GM10266 (cell line): ENCODE data around the gene SLC7A5.
"Not testable (repeated sequence)": the region's sequence is repeated elsewhere in the genome, so short reads cannot be mapped to it uniquely, and the experiment has no call there.

Source experiments
- DNase-seq: peaks from one replicate; pipeline ENCODE4 v3.0.0; 2012; ENCODE audit errors: extremely low spot score
- CTCF ChIP-seq: IDR thresholded peaks from 2 replicates; pipeline ENCODE4 v1.5.1; 2012; ENCODE audit warnings: mild to moderate bottlenecking, low read depth; ENCODE audit not compliant: control insufficient read depth, insufficient read depth; ENCODE audit errors: missing control alignments

The SLC7A5 gene

GRCh38 chr16:87826798-87827587, 42.3 kb downstream of the SLC7A5 start:
- no peak for TF ChIP-seq CTCF
- DNase-seq: no peak

GRCh38 chr16:87826407-87826797, 42.9 kb downstream of the SLC7A5 start:
- not testable (repeated sequence) for DNase-seq

GRCh38 chr16:87825842-87826120, 43.5 kb downstream of the SLC7A5 start:
- DNase-seq: not testable (repeated sequence)

- DNase-seq: no peak
Observed at GRCh38 chr16:87824991-87825841, 44.1 kb downstream of the SLC7A5 start.

GRCh38 chr16:87824016-87824990, 45.0 kb downstream of the SLC7A5 start:
- DNase-seq: no peak
- no peak for TF ChIP-seq CTCF

More at GRCh38 chr16:87824991-87825841, 44.1 kb downstream of the SLC7A5 start:
- no peak for TF ChIP-seq CTCF

- DNase-seq: no peak
- TF ChIP-seq CTCF: no peak
Observed at GRCh38 chr16:87823181-87823929, 46.0 kb downstream of the SLC7A5 start.

GRCh38 chr16:87822108-87822970, 47.0 kb downstream of the SLC7A5 start:
- DNase-seq: no peak
- no peak for TF ChIP-seq CTCF
